ENCODE data around the gene RNF145.

DNA sequence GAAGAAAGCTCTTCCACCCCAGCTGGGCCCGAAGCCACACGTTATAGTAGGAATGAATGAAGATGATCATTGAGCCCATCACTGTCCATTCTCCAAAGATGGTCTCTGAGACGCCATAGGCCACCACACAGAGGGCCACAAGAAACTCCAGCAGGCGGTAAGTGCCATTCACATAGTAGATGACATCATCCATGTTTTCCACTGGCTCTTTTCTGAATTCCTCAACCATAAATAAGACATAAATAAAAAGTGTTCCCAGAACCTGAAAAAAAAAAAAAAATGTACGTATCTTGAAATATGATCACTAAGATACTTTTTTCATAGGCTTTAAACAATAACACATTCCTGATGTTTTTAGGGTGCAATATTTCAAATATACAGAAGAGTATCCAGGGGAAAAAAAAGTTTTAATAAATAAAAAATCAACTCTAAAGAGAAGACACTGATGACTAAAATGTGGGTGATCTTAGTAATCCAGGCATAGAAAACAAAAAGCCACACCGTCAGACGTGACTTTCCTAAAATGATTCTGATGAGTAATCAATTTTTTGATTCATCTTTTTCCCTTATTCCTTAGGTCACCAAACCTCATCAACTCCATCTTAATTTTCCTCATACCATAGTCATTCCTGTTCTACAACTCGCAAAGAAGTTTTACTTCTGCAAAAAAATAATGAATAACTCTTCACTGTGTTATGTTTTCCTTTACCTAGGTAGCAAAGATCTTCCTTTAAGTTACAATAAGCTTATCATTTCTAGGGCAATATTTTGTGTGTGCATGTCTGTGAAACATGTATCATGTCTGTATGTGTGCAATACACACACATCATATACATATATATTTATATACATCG, 47.8 kb downstream of the RNF145 start:
- TF ChIP-seq, protein P1, sequence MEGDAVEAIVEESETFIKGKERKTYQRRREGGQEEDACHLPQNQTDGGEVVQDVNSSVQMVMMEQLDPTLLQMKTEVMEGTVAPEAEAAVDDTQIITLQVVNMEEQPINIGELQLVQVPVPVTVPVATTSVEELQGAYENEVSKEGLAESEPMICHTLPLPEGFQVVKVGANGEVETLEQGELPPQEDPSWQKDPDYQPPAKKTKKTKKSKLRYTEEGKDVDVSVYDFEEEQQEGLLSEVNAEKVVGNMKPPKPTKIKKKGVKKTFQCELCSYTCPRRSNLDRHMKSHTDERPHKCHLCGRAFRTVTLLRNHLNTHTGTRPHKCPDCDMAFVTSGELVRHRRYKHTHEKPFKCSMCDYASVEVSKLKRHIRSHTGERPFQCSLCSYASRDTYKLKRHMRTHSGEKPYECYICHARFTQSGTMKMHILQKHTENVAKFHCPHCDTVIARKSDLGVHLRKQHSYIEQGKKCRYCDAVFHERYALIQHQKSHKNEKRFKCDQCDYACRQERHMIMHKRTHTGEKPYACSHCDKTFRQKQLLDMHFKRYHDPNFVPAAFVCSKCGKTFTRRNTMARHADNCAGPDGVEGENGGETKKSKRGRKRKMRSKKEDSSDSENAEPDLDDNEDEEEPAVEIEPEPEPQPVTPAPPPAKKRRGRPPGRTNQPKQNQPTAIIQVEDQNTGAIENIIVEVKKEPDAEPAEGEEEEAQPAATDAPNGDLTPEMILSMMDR (IDR thresholded peaks at IDR 0.05) = no peak
- TF ChIP-seq POLR2AphosphoS5 (IDR thresholded peaks at IDR 0.05; ENCODE audit: insufficient read depth in 1 of 2, low read depth in 1 of 2) = no peak
